ENCODE measurements around the gene STH.
"Not testable (repeated sequence)": the region's sequence is repeated elsewhere in the genome, so short reads cannot be mapped to it uniquely, and the experiment has no call there.

The STH gene

DNA sequence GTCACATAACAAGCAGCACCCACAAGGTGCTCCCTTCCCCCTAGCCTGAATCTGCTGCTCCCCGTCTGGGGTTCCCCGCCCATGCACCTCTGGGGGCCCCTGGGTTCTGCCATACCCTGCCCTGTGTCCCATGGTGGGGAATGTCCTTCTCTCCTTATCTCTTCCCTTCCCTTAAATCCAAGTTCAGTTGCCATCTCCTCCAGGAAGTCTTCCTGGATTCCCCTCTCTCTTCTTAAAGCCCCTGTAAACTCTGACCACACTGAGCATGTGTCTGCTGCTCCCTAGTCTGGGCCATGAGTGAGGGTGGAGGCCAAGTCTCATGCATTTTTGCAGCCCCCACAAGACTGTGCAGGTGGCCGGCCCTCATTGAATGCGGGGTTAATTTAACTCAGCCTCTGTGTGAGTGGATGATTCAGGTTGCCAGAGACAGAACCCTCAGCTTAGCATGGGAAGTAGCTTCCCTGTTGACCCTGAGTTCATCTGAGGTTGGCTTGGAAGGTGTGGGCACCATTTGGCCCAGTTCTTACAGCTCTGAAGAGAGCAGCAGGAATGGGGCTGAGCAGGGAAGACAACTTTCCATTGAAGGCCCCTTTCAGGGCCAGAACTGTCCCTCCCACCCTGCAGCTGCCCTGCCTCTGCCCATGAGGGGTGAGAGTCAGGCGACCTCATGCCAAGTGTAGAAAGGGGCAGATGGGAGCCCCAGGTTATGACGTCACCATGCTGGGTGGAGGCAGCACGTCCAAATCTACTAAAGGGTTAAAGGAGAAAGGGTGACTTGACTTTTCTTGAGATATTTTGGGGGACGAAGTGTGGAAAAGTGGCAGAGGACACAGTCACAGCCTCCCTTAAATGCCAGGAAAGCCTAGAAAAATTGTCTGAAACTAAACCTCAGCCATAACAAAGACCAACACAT is at the start of gene STH:
Gene STH (plus strand): TSS at position 264 of the 913 bp plus-strand sequence. CDS start 30 bp downstream, at position 294.
- DNase-seq, result no peak

- no peak for DNase-seq
Measured at GRCh38 chr17:45949755-45950320, 49.2 kb upstream of the STH start.

- DNase-seq, result no peak
Measured at GRCh38 chr17:45950888-45951287, 48.2 kb upstream of the STH start.

DNA sequence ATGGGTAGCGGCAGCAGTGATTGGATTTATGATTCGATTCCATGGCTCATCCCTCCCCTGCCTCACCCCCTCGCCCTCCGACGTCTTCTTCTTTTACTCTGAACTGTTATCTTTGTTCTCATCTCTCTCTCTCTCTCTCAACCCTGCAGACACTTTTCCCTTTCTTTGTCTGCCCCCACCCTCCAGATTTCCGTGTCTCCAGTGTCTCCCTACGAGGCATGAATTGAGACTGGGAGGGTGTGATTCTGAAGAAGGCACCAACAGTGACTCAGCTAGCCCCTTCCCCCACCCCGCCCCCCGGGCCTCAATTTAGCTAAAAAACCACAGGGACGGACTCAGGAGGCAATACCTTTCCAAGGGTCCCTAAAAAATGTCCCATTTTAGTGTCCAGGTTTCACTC is 47.6 kb upstream of the STH start:
- no peak for DNase-seq

DNA sequence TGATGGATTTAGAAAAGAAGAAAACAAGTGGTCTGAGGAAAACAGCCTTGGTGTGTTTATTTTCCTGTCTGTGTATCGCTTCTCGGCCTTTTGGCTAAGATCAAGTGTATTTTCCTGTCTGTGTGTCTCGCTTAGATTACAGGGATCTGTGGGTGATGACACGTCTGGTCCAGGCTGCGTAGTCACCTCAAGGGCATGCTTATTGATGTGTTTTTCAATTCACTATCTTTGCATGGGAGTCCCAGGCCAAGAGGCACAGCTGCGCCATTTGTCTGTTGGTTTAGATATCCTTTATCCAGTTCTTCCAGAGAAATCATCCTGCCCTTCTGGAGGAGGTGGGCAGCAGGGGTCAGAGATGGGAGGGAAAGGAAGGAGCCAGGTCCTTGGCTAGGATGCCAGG is 47.1 kb upstream of the STH start:
- DNase-seq, result no peak

GRCh38 chr17:45952814-45953320 is 46.2 kb upstream of the STH start:
- no peak for DNase-seq

GRCh38 chr17:45953561-45953960 is 45.5 kb upstream of the STH start:
- no peak for DNase-seq

GRCh38 chr17:45954914-45955313 is 44.1 kb upstream of the STH start:
- DNase-seq, result no peak

DNA sequence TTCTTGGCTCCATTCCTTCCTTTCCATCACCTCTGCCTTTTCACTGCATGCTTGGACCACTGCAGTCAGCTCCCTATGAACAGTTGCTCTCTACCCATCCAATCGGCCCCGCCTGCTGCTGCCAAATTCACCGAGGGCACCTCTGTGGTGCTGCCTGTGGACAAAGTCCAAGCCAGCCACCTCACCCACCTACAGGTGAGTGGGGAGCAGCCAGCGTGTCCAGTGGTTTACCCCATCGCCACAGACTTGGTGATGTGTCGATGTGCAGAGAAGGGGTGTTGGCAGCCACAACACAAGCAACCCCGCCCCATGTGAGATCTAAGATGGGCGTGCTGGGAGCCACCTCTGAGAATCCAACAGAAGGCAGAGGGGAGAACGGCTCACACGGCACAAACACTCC is 43.7 kb upstream of the STH start:
- no peak for DNase-seq

- DNase-seq, result no peak
Measured at GRCh38 chr17:45956090-45956489, 43.0 kb upstream of the STH start.

GRCh38 chr17:45956746-45957145 is 42.3 kb upstream of the STH start:
- not testable (repeated sequence) for DNase-seq

- no peak for DNase-seq
Measured at GRCh38 chr17:45958307-45958706, 40.7 kb upstream of the STH start.

DNA sequence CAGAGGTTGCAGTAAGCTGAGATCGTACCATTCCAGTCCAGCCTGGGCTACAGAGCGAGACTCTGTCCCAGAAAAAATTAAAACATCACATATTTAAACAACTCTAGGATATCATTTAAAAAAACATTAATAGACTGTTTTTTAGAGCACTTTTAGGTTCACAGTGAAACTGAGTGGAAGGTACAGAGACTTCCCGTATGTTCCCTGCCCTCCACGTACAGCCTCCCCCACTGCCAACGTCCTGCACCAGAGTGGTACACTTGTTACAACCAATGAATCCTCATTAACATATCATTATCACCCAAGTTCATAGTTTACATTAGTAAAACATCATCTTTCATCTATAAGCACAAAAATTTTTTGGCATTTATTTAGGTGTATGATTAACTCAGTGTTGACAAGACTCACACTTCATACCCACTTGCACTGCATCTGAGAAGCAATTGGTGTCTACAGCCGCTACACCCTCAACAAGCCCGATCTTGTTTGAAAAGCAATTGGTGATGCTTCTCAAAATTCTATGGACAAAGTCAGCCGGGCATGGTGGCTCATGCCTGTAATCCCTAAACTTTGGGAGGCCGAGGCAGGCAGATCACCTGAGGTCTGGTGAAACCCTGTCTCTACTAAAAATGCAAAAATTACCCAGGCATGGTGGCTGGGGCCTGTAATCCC is 39.9 kb upstream of the STH start:
- DNase-seq, result no peak

DNA sequence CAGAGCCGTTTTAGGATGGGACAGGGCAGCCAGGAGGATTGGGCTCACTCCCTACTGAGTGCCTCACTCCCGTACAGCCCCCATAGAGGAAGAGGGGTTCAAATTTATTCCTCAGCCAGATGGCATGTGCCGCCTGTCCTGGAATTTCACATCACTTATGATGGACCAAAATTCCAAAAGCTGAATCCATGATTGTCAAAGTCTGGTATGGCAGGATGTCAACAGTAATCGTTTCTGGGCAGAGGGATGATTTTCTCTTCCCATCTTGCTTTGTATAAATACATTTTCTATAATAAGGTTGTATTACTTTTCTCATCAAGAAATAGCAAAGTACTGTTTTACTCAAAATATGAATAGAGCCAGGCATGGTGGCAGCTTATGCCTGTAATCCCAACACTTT is 38.7 kb upstream of the STH start:
- no peak for DNase-seq

DNA sequence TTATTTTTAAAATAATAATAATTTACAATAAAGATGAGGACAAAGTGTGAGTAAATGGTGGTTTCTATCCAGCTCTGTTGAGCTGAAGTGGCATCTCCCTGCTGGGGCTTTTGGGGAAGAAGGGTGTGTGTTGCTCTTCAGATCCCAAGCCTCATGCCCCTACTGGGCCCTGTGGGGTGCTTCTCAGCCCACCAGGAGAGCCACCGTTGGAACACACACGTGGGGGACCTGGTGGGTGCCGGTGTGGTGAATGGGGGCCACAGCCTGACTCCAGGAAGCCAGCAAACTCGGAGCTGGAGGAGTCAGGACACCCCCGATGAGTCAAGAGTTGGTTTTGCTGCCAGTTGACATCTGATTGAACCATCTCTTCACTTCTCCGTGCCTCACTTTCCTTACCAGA is 37.8 kb upstream of the STH start:
- DNase-seq, result no peak

DNA sequence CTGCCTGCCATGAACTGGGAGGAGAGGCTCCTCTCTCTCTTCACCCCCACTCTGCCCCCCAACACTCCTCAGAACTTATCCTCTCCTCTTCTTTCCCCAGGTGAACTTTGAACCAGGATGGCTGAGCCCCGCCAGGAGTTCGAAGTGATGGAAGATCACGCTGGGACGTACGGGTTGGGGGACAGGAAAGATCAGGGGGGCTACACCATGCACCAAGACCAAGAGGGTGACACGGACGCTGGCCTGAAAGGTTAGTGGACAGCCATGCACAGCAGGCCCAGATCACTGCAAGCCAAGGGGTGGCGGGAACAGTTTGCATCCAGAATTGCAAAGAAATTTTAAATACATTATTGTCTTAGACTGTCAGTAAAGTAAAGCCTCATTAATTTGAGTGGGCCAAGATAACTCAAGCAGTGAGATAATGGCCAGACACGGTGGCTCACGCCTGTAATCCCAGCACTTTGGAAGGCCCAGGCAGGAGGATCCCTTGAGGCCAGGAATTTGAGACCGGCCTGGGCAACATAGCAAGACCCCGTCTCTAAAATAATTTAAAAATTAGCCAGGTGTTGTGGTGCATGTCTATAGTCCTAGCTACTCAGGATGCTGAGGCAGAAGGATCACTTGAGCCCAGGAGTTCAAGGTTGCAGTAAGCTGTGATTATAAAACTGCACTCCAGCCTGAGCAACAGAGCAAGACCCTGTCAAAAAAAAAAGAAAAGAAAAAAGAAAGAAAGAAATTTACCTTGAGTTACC is 36.7 kb upstream of the STH start:
- no peak for DNase-seq

DNA sequence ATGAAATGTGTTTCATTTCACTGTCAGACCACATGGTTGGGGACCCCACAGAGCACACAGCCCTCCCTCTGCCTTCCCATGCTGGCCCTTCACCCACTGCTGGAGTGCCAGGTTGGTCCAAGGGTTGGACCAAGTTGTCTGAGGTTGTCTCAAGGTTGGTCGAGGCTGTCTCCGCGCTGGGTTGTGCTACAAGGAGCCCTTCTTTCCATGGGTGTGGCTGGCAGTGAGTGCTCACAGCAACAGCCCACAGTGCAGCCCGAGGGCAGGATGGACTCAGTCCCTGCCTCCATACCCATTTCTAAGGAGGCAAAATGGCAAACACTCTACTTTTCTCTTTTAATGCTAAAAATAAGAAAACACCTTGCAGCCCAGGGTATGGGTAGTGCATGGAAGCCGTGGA is 35.8 kb upstream of the STH start:
- DNase-seq, result no peak

- DNase-seq, result no peak
Measured at GRCh38 chr17:45963889-45964288, 35.2 kb upstream of the STH start.

GRCh38 chr17:45964634-45965033 is 34.4 kb upstream of the STH start:
- no peak for DNase-seq

GRCh38 chr17:45965812-45966211 is 33.2 kb upstream of the STH start:
- no peak for DNase-seq

DNA sequence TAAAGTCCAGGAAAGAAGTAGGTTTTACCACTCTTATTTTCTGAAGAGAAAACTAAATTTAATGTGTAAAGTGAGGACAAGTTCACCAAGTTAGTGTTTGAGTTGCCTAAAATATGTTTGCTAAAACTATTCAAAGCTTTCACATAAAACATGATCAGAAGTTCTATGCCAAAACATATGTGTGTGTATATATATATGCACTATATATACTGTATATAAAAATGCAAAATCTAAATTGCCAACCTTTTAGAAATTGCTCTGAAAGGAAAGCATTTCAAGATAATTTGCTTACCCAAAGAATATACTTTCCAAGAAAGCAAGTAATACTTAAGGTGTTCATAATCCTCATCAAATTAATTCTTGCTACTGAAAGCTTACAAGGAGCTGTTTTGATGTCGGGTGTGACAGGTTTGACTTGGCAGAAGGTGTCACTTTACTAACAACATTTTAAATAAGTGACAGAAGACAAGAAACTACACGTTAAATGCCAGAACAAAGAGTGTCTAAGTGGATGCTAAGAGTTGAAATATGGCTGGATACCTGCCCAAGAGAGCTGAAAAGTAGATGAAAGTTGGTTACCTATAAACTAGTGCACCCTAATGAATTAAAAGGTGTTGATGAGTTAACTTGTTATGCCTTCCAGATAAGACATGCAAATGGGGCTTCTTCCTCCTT is 32.3 kb upstream of the STH start:
- DNase-seq, result no peak

- no peak for DNase-seq
Measured at GRCh38 chr17:45967378-45967777, 31.7 kb upstream of the STH start.
